HG02610 (cell line): ENCODE measurements around the gene FKBP14.
"Not testable (repeated sequence)": the region's sequence is repeated elsewhere in the genome, so short reads cannot be mapped to it uniquely, and the experiment has no call there.

Experiments
- ATAC-seq: cut with Tn5 transposase; IDR thresholded peaks from one replicate; pipeline ENCODE4 v1.9.1; 2021; ENCODE audit warnings: mild to moderate bottlenecking, moderate library complexity; ENCODE audit not compliant: unreplicated experiment

Gene FKBP14

GRCh38 chr7:29961611-29962010, 64.9 kb downstream of the FKBP14 start:
- ATAC-seq = not testable (repeated sequence)
